ENCODE measurements around the gene RPL10.
"Not testable (repeated sequence)": the region's sequence is repeated elsewhere in the genome, so short reads cannot be mapped to it uniquely, and the experiment has no call there.

- TF ChIP-seq, protein P1, sequence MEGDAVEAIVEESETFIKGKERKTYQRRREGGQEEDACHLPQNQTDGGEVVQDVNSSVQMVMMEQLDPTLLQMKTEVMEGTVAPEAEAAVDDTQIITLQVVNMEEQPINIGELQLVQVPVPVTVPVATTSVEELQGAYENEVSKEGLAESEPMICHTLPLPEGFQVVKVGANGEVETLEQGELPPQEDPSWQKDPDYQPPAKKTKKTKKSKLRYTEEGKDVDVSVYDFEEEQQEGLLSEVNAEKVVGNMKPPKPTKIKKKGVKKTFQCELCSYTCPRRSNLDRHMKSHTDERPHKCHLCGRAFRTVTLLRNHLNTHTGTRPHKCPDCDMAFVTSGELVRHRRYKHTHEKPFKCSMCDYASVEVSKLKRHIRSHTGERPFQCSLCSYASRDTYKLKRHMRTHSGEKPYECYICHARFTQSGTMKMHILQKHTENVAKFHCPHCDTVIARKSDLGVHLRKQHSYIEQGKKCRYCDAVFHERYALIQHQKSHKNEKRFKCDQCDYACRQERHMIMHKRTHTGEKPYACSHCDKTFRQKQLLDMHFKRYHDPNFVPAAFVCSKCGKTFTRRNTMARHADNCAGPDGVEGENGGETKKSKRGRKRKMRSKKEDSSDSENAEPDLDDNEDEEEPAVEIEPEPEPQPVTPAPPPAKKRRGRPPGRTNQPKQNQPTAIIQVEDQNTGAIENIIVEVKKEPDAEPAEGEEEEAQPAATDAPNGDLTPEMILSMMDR (IDR thresholded peaks at IDR 0.05; ENCODE audit: control extremely low read depth in 1 of 3, insufficient read depth in 1 of 3, low read depth in 1 of 3, low read length in 3 of 3), result not testable (repeated sequence)
- TF ChIP-seq EZH2 (IDR thresholded peaks at IDR 0.05; ENCODE audit: low read depth, low read length, severe bottlenecking); TAF1 (IDR thresholded peaks at IDR 0.05; ENCODE audit: low read depth, low read length); SIN3A (conservative IDR thresholded peaks at IDR 0.05 in 1 of 2, IDR thresholded peaks at IDR 0.05 in 1 of 2; ENCODE audit: low read depth in 1 of 2, low read length in 2 of 2); RFX5 (IDR thresholded peaks at IDR 0.05; ENCODE audit: borderline replicate concordance, low read depth, low read length); GTF2F1 (IDR thresholded peaks at IDR 0.05; ENCODE audit: borderline replicate concordance, low read depth, low read length); RAD21 (IDR thresholded peaks at IDR 0.05 in 1 of 2, conservative IDR thresholded peaks at IDR 0.05 in 1 of 2; ENCODE audit: low read depth in 2 of 2, low read length in 2 of 2); FOSL1 (IDR thresholded peaks at IDR 0.05; ENCODE audit: insufficient read depth, low read depth, low read length); POLR2A (IDR thresholded peaks at IDR 0.05; ENCODE audit: control extremely low read depth in 1 of 2, low read depth in 2 of 2, low read length in 2 of 2): not testable (repeated sequence)
These were observed 8.1 kb upstream of the RPL10 start for GRCh38 chrX:154389812-154390747.
